HG03460 (cell line): ENCODE results near the gene CHSY3.
"Not testable (repeated sequence)": the region's sequence is repeated elsewhere in the genome, so short reads cannot be mapped to it uniquely, and the experiment has no call there.

Experiments used
- ATAC-seq: cut with Tn5 transposase; IDR thresholded peaks from one replicate; pipeline ENCODE4 v1.9.1; 2021; ENCODE audit not compliant: unreplicated experiment

The CHSY3 gene

GRCh38 chr5:130151239-130151638 is 247.0 kb downstream of the CHSY3 start:
- ATAC-seq = no peak

GRCh38 chr5:130155345-130156011 is 251.2 kb downstream of the CHSY3 start:
- ATAC-seq = no peak

GRCh38 chr5:130158036-130158435 is 253.8 kb downstream of the CHSY3 start:
- ATAC-seq = no peak

- ATAC-seq = no peak
These were observed 255.7 kb downstream of the CHSY3 start for GRCh38 chr5:130159968-130160367.

GRCh38 chr5:130164966-130165365 is 260.7 kb downstream of the CHSY3 start:
- ATAC-seq = no peak

GRCh38 chr5:130166839-130167490 is 262.7 kb downstream of the CHSY3 start:
- no peak for ATAC-seq

GRCh38 chr5:130168211-130168610 is 263.9 kb downstream of the CHSY3 start:
- ATAC-seq = no peak

- no peak for ATAC-seq
These were observed 267.4 kb downstream of the CHSY3 start for GRCh38 chr5:130171699-130172098.

- ATAC-seq = no peak
These were observed 278.9 kb downstream of the CHSY3 start for GRCh38 chr5:130183115-130183514.

- ATAC-seq = no peak
These were observed 285.7 kb downstream of the CHSY3 start for GRCh38 chr5:130189961-130190360.

- no peak for ATAC-seq
These were observed 294.7 kb downstream of the CHSY3 start for GRCh38 chr5:130198927-130199326.

GRCh38 chr5:130206686-130207085 is 302.4 kb downstream of the CHSY3 start:
- no peak for ATAC-seq

GRCh38 chr5:130213607-130214006 is 309.3 kb downstream of the CHSY3 start:
- no peak for ATAC-seq

- ATAC-seq = no peak
These were observed 312.0 kb downstream of the CHSY3 start for GRCh38 chr5:130216286-130216685.

GRCh38 chr5:130222573-130222972 is 318.3 kb downstream of the CHSY3 start:
- no peak for ATAC-seq

- not testable (repeated sequence) for ATAC-seq
These were observed 322.3 kb downstream of the CHSY3 start for GRCh38 chr5:130226556-130226955.

- ATAC-seq = no peak
These were observed 323.4 kb downstream of the CHSY3 start for GRCh38 chr5:130227699-130228098.

- ATAC-seq = no peak
These were observed 327.5 kb downstream of the CHSY3 start for GRCh38 chr5:130231786-130232185.

GRCh38 chr5:130234816-130235215 is 330.6 kb downstream of the CHSY3 start:
- no peak for ATAC-seq
